Hepatocyte (in vitro differentiated cells): ENCODE results near the gene GCSAML.

ENCODE experiments used
- EZH2 ChIP-seq: fragments of 200-600 bp; sonication (generic); IDR thresholded peaks from 2 replicates; pipeline ENCODE4 v1.6.1; 2016; ENCODE audit warnings: antibody characterized with exemption, mild to moderate bottlenecking, borderline replicate concordance
- TF ChIP-seq, protein P1 (sequence below): fragments of 200-600 bp; sonication (generic); IDR thresholded peaks from 2 replicates; pipeline ENCODE4 v1.5.1; 2016; ENCODE audit warnings: antibody characterized with exemption, mild to moderate bottlenecking; ENCODE audit not compliant: poor library complexity

DNA sequence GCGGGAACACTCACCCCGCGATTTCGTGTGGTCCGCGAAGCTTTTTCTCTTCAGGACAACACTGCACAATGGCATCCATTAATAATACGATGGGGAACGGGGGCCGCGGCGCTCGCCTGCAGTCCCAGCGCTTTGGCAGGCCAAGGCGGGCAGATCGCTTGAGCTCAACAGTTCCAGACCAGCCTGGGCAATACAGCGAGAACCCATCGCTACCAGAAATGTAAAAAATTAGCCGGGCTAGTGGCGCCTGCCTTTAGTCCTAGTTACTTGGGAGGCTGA is 30.4 kb upstream of the GCSAML start:
- no peak for TF ChIP-seq EZH2
- TF ChIP-seq, protein P1, sequence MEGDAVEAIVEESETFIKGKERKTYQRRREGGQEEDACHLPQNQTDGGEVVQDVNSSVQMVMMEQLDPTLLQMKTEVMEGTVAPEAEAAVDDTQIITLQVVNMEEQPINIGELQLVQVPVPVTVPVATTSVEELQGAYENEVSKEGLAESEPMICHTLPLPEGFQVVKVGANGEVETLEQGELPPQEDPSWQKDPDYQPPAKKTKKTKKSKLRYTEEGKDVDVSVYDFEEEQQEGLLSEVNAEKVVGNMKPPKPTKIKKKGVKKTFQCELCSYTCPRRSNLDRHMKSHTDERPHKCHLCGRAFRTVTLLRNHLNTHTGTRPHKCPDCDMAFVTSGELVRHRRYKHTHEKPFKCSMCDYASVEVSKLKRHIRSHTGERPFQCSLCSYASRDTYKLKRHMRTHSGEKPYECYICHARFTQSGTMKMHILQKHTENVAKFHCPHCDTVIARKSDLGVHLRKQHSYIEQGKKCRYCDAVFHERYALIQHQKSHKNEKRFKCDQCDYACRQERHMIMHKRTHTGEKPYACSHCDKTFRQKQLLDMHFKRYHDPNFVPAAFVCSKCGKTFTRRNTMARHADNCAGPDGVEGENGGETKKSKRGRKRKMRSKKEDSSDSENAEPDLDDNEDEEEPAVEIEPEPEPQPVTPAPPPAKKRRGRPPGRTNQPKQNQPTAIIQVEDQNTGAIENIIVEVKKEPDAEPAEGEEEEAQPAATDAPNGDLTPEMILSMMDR, result no peak
